Measurements from ENCODE around the gene TMCO2. TPM values are rescaled to one million over a fixed set of nuclear protein-coding genes. Genes with fewer than 3 reads are reported as not detected.

The TMCO2 gene
- total RNA-seq, 1 experiment from 2014 or later, result not detected

DNA sequence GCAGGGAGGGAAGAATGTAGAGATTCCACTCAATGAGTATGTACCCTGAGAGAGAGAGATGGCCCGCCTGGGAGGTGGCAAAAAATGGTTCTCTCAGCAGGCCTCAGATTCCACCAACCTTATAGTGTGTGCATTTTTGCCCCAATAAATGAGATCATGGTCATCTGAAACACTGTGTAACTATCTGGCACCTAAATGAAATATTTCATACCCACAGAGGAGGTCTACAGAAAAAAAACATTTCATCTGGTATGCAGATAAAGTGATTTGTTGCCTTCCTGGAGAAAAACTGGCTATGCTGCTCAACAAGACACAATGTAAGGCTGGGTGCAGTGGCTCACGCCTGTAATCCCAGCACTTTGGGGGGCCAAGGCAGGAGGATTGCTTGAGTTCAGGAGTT, 4.9 kb downstream of the TMCO2 start:
- H3K9me3 ChIP-seq (ENCODE audit: low read depth, low read length, poor library complexity, severe bottlenecking), result no peaks in the 10 kb centered on the region
- H3K36me3 ChIP-seq (ENCODE audit: insufficient read depth, low read length, poor library complexity, severe bottlenecking), result no peaks in the 10 kb centered on the region
- intact Hi-C loops (cut with micrococcal nuclease; ENCODE audit: unreplicated experiment), result loop anchor here (10.0 kb wide), 1 partner anchor 152 kb away; no protein-coding TSS in a partner anchor
- H3K27me3 ChIP-seq (replicated peaks; ENCODE audit: insufficient read depth, low read depth, low read length, poor library complexity), result no peaks in the 10 kb centered on the region
- POLR2A ChIA-PET (ENCODE audit: low non-redundant PET), result no interaction called here
- no peak overlapping the region for H3K27ac ChIP-seq (ENCODE audit: low read depth, low read length, poor library complexity, severe bottlenecking)
- H3K4me3 ChIP-seq (ENCODE audit: low read depth, low read length, poor library complexity, severe bottlenecking), result no peak overlapping the region
- no peak for TF ChIP-seq EZH2 (IDR thresholded peaks at IDR 0.05; ENCODE audit: borderline replicate concordance, low read depth, low read length, poor library complexity, severe bottlenecking)
- TF ChIP-seq, protein P1, sequence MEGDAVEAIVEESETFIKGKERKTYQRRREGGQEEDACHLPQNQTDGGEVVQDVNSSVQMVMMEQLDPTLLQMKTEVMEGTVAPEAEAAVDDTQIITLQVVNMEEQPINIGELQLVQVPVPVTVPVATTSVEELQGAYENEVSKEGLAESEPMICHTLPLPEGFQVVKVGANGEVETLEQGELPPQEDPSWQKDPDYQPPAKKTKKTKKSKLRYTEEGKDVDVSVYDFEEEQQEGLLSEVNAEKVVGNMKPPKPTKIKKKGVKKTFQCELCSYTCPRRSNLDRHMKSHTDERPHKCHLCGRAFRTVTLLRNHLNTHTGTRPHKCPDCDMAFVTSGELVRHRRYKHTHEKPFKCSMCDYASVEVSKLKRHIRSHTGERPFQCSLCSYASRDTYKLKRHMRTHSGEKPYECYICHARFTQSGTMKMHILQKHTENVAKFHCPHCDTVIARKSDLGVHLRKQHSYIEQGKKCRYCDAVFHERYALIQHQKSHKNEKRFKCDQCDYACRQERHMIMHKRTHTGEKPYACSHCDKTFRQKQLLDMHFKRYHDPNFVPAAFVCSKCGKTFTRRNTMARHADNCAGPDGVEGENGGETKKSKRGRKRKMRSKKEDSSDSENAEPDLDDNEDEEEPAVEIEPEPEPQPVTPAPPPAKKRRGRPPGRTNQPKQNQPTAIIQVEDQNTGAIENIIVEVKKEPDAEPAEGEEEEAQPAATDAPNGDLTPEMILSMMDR (conservative IDR thresholded peaks at IDR 0.05; ENCODE audit: low read depth, low read length), result no peak
- CTCF ChIA-PET, result no interaction called here
- no TSS peak for BruUV-seq (replicated peaks)
- DNase-seq (ENCODE audit: low spot score), result no peak
- peaks cover 7% of the 10 kb centered on the region for H3K4me1 ChIP-seq (ENCODE audit: insufficient read depth, low read length, poor library complexity, severe bottlenecking)

DNA sequence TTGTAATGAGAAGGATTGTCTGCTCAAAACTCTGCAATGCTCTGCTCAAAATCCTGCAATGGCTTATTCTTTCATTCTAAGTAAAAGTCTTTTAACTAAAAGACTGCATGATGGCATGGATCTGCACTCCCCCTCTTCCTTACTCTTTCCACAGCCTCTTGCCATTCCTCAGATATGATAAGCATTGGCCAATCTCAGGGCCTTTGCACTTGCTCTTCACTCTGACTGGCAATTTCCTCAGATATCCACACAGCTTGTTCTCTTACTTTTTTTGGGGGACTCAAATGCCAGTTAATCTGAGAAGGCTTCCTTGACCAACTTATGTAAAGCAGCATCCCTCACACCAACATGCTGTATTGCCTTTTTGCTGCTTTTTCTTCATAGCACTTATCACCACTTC, 7.5 kb downstream of the TMCO2 start:
- no peak for TF ChIP-seq EZH2 (IDR thresholded peaks at IDR 0.05; ENCODE audit: borderline replicate concordance, low read depth, low read length, poor library complexity, severe bottlenecking)
- TF ChIP-seq, protein P1 (conservative IDR thresholded peaks at IDR 0.05; ENCODE audit: low read depth, low read length), result no peak
- no TSS peak for BruUV-seq (replicated peaks)
- no peak overlapping the region for H3K4me3 ChIP-seq (ENCODE audit: low read depth, low read length, poor library complexity, severe bottlenecking)
- H3K27ac ChIP-seq (ENCODE audit: low read depth, low read length, poor library complexity, severe bottlenecking), result no peak overlapping the region
- no peak for DNase-seq (ENCODE audit: low spot score)
- peaks cover 7% of the 10 kb centered on the region for H3K4me1 ChIP-seq (ENCODE audit: insufficient read depth, low read length, poor library complexity, severe bottlenecking)
- ChIA-PET POLR2A (ENCODE audit: low non-redundant PET) (no interaction called here), CTCF (no interaction called here)
- H3K9me3 ChIP-seq (ENCODE audit: low read depth, low read length, poor library complexity, severe bottlenecking), result no peaks in the 10 kb centered on the region
- H3K36me3 ChIP-seq (ENCODE audit: insufficient read depth, low read length, poor library complexity, severe bottlenecking), result peaks cover 2% of the 10 kb centered on the region
- H3K27me3 ChIP-seq (replicated peaks; ENCODE audit: insufficient read depth, low read depth, low read length, poor library complexity), result no peaks in the 10 kb centered on the region
- intact Hi-C loops (cut with micrococcal nuclease; ENCODE audit: unreplicated experiment), result loop anchor here (10.0 kb wide), 1 partner anchor 150 kb away; no protein-coding TSS in a partner anchor

DNA sequence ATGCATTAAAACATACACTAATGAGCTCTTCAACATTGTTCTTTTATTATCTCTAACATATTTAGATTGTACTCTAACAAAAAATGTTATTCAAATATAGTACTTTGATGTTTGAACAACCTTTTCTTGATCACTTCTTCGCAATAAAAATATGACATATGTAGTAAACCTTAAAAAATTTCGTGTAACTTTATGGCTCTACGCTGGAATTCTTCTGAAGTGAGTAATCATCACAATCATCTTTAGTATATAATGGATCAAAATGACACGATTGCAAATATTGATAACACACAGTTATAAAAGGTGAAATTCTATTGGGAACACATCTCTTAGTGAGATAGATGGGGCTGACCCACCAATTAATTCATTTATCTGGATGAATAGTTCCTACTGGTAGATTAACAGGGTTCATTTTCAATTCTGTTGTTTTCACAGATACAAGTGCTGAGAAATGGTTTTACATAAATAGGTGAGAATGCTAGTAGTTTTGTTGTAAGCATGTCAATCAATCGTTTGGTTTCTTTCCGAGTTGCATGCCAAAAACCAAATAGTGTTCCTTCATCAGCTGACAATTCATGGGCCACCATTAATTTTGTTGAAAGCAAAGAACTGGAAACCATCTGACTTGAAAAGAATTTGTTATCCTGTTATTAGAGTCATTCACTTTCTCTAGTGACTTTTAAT, 8.8 kb downstream of the TMCO2 start:
- peaks cover 13% of the 10 kb centered on the region for H3K36me3 ChIP-seq (ENCODE audit: insufficient read depth, low read length, poor library complexity, severe bottlenecking)
- TF ChIP-seq, protein P1 (conservative IDR thresholded peaks at IDR 0.05; ENCODE audit: low read depth, low read length), result no peak
- TF ChIP-seq EZH2 (IDR thresholded peaks at IDR 0.05; ENCODE audit: borderline replicate concordance, low read depth, low read length, poor library complexity, severe bottlenecking), result no peak
- DNase-seq (ENCODE audit: low spot score), result no peak
- BruUV-seq (replicated peaks), result no TSS peak
- H3K27ac ChIP-seq (ENCODE audit: low read depth, low read length, poor library complexity, severe bottlenecking), result peak overlapping the region; percentile 97
- no peaks in the 10 kb centered on the region for H3K9me3 ChIP-seq (ENCODE audit: low read depth, low read length, poor library complexity, severe bottlenecking)
- ChIA-PET POLR2A (ENCODE audit: low non-redundant PET) (no interaction called here), CTCF (no interaction called here)
- intact Hi-C loops (cut with micrococcal nuclease; ENCODE audit: unreplicated experiment), result loop anchor here (10.0 kb wide), 1 partner anchor 148 kb away; no protein-coding TSS in a partner anchor
- H3K27me3 ChIP-seq (replicated peaks; ENCODE audit: insufficient read depth, low read depth, low read length, poor library complexity), result no peaks in the 10 kb centered on the region
- H3K4me3 ChIP-seq (ENCODE audit: low read depth, low read length, poor library complexity, severe bottlenecking), result peak overlapping the region; percentile 83
- peaks cover 7% of the 10 kb centered on the region for H3K4me1 ChIP-seq (ENCODE audit: insufficient read depth, low read length, poor library complexity, severe bottlenecking)
